OCI-LY1 (cell line): ENCODE results near the gene PCSK7.

Experiments
- EZH2 ChIP-seq: fragments of 200-600 bp; sonication (generic), shearing (Covaris generic); IDR thresholded peaks from 2 replicates; pipeline ENCODE4 v1.8.0; 2017; ENCODE audit warnings: borderline replicate concordance, mixed run types, mild to moderate bottlenecking, antibody characterized with exemption, low read length, moderate library complexity, mixed read lengths
- TF ChIP-seq, protein P1 (sequence below): fragments of 200-600 bp; sonication (generic), shearing (Covaris generic); IDR thresholded peaks from 2 replicates; pipeline ENCODE4 v1.5.1; 2017; ENCODE audit warnings: mild to moderate bottlenecking, antibody characterized with exemption, low read length, moderate library complexity, mixed read lengths

DNA sequence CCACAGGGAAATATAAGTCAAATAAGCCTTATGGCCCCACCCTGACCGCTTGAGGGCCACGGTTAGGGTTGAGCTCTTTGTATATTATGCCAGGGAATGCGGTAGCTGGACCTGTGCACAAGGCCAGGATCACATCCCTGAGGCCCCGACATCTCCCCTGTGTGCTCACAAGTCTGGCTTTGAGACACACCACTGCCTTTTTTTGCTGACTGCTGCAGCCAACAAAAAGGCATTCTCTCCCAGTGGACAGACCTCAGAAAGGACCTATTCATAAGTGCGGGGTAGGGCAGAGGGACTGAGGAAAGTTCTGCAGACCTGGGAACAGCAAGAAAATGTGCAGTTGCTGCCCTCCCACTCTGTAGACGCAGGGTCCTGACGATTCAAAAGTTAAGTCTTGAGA, 56.8 kb downstream of the PCSK7 start:
- TF ChIP-seq, protein P1, sequence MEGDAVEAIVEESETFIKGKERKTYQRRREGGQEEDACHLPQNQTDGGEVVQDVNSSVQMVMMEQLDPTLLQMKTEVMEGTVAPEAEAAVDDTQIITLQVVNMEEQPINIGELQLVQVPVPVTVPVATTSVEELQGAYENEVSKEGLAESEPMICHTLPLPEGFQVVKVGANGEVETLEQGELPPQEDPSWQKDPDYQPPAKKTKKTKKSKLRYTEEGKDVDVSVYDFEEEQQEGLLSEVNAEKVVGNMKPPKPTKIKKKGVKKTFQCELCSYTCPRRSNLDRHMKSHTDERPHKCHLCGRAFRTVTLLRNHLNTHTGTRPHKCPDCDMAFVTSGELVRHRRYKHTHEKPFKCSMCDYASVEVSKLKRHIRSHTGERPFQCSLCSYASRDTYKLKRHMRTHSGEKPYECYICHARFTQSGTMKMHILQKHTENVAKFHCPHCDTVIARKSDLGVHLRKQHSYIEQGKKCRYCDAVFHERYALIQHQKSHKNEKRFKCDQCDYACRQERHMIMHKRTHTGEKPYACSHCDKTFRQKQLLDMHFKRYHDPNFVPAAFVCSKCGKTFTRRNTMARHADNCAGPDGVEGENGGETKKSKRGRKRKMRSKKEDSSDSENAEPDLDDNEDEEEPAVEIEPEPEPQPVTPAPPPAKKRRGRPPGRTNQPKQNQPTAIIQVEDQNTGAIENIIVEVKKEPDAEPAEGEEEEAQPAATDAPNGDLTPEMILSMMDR, result no peak
- TF ChIP-seq EZH2, result no peak
